Loucy (cell line): ENCODE measurements around the gene NUP88.
"Not testable (repeated sequence)": the region's sequence is repeated elsewhere in the genome, so short reads cannot be mapped to it uniquely, and the experiment has no call there.

Experiments used
- H2AFZ ChIP-seq: fragments of 200-600 bp; sonication (generic); 2 replicates; pipeline ENCODE4 v1.6.0; 2016; ENCODE audit warnings: antibody characterized with exemption, mild to moderate bottlenecking, low read length, moderate library complexity
- H3F3A ChIP-seq: fragments of 200-600 bp; 2 replicates; pipeline ENCODE4 v1.6.0; 2016; ENCODE audit warnings: antibody characterized with exemption, low read depth, mild to moderate bottlenecking
- H3K27me3 ChIP-seq: fragments of 200-600 bp; sonication (generic); 2 replicates; pipeline ENCODE4 v1.6.1; 2014; ENCODE audit warnings: low read length, mild to moderate bottlenecking; ENCODE audit not compliant: insufficient read depth, poor library complexity, severe bottlenecking
- H3K36me3 ChIP-seq: fragments of 200-600 bp; sonication (generic); 2 replicates; pipeline ENCODE4 v1.6.1; 2016; ENCODE audit warnings: low read length; ENCODE audit not compliant: insufficient read depth
- H3K4me1 ChIP-seq: fragments of 200-600 bp; sonication (generic); 2 replicates; pipeline ENCODE4 v1.5.1; 2014; ENCODE audit warnings: low read length, mild to moderate bottlenecking; ENCODE audit not compliant: insufficient read depth, poor library complexity, severe bottlenecking
- H3K4me2 ChIP-seq: fragments of 200-600 bp; sonication (generic); 2 replicates; pipeline ENCODE4 v1.6.0; 2014; ENCODE audit warnings: antibody characterized with exemption, low read length, low read depth, mild to moderate bottlenecking; ENCODE audit not compliant: poor library complexity, severe bottlenecking
- H3K4me3 ChIP-seq: fragments of 200-600 bp; sonication (generic); 2 replicates; pipeline ENCODE4 v1.5.1; 2014; ENCODE audit warnings: low read length, mild to moderate bottlenecking, mixed read lengths; ENCODE audit not compliant: poor library complexity, severe bottlenecking
- H3K79me2 ChIP-seq: fragments of 200-600 bp; sonication (generic); 2 replicates; pipeline ENCODE4 v1.6.1; 2014; ENCODE audit warnings: low read length; ENCODE audit not compliant: insufficient read depth
- H3K9ac ChIP-seq: fragments of 200-600 bp; sonication (generic); 2 replicates; pipeline ENCODE4 v1.6.0; 2014; ENCODE audit warnings: mild to moderate bottlenecking, low read depth, low read length, moderate library complexity; ENCODE audit not compliant: poor library complexity, severe bottlenecking
- H3K9me2 ChIP-seq: fragments of 200-600 bp; sonication (generic); replicated peaks from 2 replicates; pipeline ENCODE4 v1.6.1; 2016; ENCODE audit warnings: low read depth, low read length, mixed read lengths
- H3K9me3 ChIP-seq: fragments of 200-600 bp; sonication (generic); 2 replicates; pipeline ENCODE4 v1.6.1; 2014; ENCODE audit warnings: mild to moderate bottlenecking, antibody characterized with exemption, low read length, low read depth; ENCODE audit not compliant: insufficient read depth
- H4K20me1 ChIP-seq: fragments of 200-600 bp; sonication (generic); 2 replicates; pipeline ENCODE4 v1.6.0; 2014; ENCODE audit warnings: antibody characterized with exemption, low read length, mild to moderate bottlenecking; ENCODE audit not compliant: insufficient read depth, poor library complexity, severe bottlenecking
- CTCF ChIP-seq: fragments of 200-600 bp; sonication (generic); conservative IDR thresholded peaks from 2 replicates; pipeline ENCODE4 v1.5.1; 2014; ENCODE audit warnings: mild to moderate bottlenecking, antibody characterized with exemption, low read length
- EZH2phosphoT487 ChIP-seq: fragments of 200-600 bp; IDR thresholded peaks from 2 replicates; pipeline ENCODE4 v1.6.1; 2018; ENCODE audit warnings: antibody characterized with exemption, mild to moderate bottlenecking, moderate library complexity, borderline replicate concordance

NUP88 gene

GRCh38 chr17:5438716-5439445, 19.4 kb upstream of the NUP88 start, which contains the start of gene C1QBP:
Gene C1QBP, minus strand, starts transcription at chr17:5439155. Its CDS starts 82 bp downstream, at chr17:5439073.
- Histone ChIP-seq H3K4me1 (peaks cover 32% of the 10 kb centered on the region), H3K9me2 (no peaks in the 10 kb centered on the region), H3K9me3 (no peaks in the 10 kb centered on the region), H4K20me1 (peaks cover 39% of the 10 kb centered on the region), H3K4me2 (peak within 1 kb of the TSS; percentile 97), H3F3A (no peaks in the 10 kb centered on the region), H3K4me3 (peak within 1 kb of the TSS; percentile 90), H3K79me2 (peaks cover 45% of the 10 kb centered on the region), H3K27me3 (no peaks in the 10 kb centered on the region), H3K9ac (peak within 1 kb of the TSS; percentile 94), H2AFZ (peak within 1 kb of the TSS; percentile 72), H3K36me3 (peaks cover 38% of the 10 kb centered on the region; the same call in 1 of the 2 replicates)
- TF ChIP-seq CTCF = peak; percentile 84
- no peak for TF ChIP-seq EZH2phosphoT487

- no peaks in the 10 kb centered on the region for H3K9me3 ChIP-seq
- peak overlapping the region; percentile 97 for H3K4me2 ChIP-seq
- peaks cover 41% of the 10 kb centered on the region for H4K20me1 ChIP-seq
- H3K4me3 ChIP-seq = peak overlapping the region; percentile 90
- H2AFZ ChIP-seq = no peak overlapping the region
- no peaks in the 10 kb centered on the region for H3F3A ChIP-seq
- no peaks in the 10 kb centered on the region for H3K27me3 ChIP-seq
- TF ChIP-seq CTCF (no peak), EZH2phosphoT487 (no peak)
- peaks cover 46% of the 10 kb centered on the region for H3K79me2 ChIP-seq
- H3K9ac ChIP-seq = peak overlapping the region; percentile 94
- peaks cover 40% of the 10 kb centered on the region; the same call in 1 of the 2 replicates for H3K36me3 ChIP-seq
- H3K4me1 ChIP-seq = peaks cover 32% of the 10 kb centered on the region
- H3K9me2 ChIP-seq = no peaks in the 10 kb centered on the region
Observed at GRCh38 chr17:5437721-5438317, 18.4 kb upstream of the NUP88 start.

GRCh38 chr17:5435781-5436315, 16.4 kb upstream of the NUP88 start:
- H3K9ac ChIP-seq, H3F3A ChIP-seq, H3K9me2 ChIP-seq, H3K9me3 ChIP-seq, H3K27me3 ChIP-seq, H2AFZ ChIP-seq: not testable (repeated sequence)
- Histone ChIP-seq H3K4me2 (peak overlapping the region; percentile 97), H3K79me2 (peaks cover 53% of the 10 kb centered on the region), H3K36me3 (peaks cover 44% of the 10 kb centered on the region; the same call in 1 of the 2 replicates), H3K4me3 (peak overlapping the region; percentile 90), H4K20me1 (peaks cover 41% of the 10 kb centered on the region), H3K4me1 (peaks cover 32% of the 10 kb centered on the region)
